ENCODE measurements around the gene PRSS8.

DNA sequence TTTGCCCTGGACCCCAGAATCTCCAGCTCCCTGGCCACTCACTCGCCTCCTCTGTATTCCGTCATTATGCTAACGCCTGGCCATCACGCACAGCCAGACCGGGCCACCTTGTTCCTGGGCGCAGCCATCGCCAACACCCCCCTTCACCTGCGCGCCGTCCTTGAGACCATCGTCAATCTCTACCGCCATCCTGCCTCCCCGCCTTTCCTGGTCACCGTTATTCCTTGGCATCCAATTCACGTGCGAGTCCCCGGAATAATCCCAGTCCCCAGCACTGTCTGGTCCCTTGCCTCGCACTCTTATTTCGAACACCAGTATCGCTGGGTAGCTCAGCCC lies 41.5 kb downstream of the PRSS8 start:
- TF ChIP-seq, protein P1, sequence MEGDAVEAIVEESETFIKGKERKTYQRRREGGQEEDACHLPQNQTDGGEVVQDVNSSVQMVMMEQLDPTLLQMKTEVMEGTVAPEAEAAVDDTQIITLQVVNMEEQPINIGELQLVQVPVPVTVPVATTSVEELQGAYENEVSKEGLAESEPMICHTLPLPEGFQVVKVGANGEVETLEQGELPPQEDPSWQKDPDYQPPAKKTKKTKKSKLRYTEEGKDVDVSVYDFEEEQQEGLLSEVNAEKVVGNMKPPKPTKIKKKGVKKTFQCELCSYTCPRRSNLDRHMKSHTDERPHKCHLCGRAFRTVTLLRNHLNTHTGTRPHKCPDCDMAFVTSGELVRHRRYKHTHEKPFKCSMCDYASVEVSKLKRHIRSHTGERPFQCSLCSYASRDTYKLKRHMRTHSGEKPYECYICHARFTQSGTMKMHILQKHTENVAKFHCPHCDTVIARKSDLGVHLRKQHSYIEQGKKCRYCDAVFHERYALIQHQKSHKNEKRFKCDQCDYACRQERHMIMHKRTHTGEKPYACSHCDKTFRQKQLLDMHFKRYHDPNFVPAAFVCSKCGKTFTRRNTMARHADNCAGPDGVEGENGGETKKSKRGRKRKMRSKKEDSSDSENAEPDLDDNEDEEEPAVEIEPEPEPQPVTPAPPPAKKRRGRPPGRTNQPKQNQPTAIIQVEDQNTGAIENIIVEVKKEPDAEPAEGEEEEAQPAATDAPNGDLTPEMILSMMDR (IDR thresholded peaks at IDR 0.05), result no peak
- TF ChIP-seq POLR2A (IDR thresholded peaks at IDR 0.05), result no peak
